Spleen (tissue), 11 donors: ENCODE results near the gene HCFC1R1. TPM values are rescaled to one million over a fixed set of nuclear protein-coding genes. Genes with fewer than 3 reads are reported as not detected.

Experiments
- DNase-seq: peaks from one replicate; pipeline ENCODE4 v3.0.0-alpha.2; 2020
- H3K27ac ChIP-seq, 8 donors: fragments of 200-600 bp; sonication (generic) in 7 of 8; 1 replicate in 4 of 8; 2 replicates in 4 of 8; pipeline versions ENCODE4 v1.5.0 to v1.8.0; 2016 to 2021; ENCODE audit warnings: inconsistent platforms in 4 of 8, mild to moderate bottlenecking in 4 of 8, moderate library complexity in 1 of 8
- H3K27me3 ChIP-seq, 7 donors: fragments of 200-600 bp; sonication (generic) in 6 of 7; replicated peaks in 1 of 7; 1 replicate in 4 of 7; 2 replicates in 3 of 7; pipeline versions ENCODE4 v1.5.0 to v1.8.0; 2016 to 2021; ENCODE audit warnings: inconsistent platforms in 3 of 7, mild to moderate bottlenecking in 1 of 7
- H3K36me3 ChIP-seq, 6 donors: fragments of 200-600 bp; sonication (generic) in 5 of 6; 1 replicate in 4 of 6; 2 replicates in 2 of 6; pipeline versions ENCODE4 v1.5.0 to v1.8.0; 2016 to 2021; ENCODE audit warnings: inconsistent platforms in 2 of 6
- H3K4me1 ChIP-seq, 6 donors: fragments of 200-600 bp; sonication (generic) in 5 of 6; 1 replicate in 3 of 6; 2 replicates in 3 of 6; pipeline versions ENCODE4 v1.5.0 to v1.8.0; 2016 to 2021; ENCODE audit warnings: inconsistent platforms in 3 of 6
- H3K4me3 ChIP-seq, 8 donors: fragments of 200-600 bp; sonication (generic) in 7 of 8; 1 replicate in 4 of 8; 2 replicates in 4 of 8; pipeline versions ENCODE4 v1.5.0 to v1.8.0; 2016 to 2021; ENCODE audit warnings: inconsistent platforms in 4 of 8, mild to moderate bottlenecking in 4 of 8, moderate library complexity in 2 of 8
- H3K9me3 ChIP-seq, 8 donors: fragments of 200-600 bp; sonication (generic) in 7 of 8; 1 replicate in 4 of 8; 2 replicates in 4 of 8; pipeline versions ENCODE4 v1.5.0 to v1.8.0; 2016 to 2021; ENCODE audit warnings: inconsistent platforms in 4 of 8
- POLR2A ChIP-seq, 3 donors: fragments of 450-650 bp; IDR thresholded peaks; one replicate each; pipeline ENCODE4 v1.5.1; 2017; ENCODE audit warnings: antibody characterized with exemption in 3 of 3, mild to moderate bottlenecking in 1 of 3
- POLR2AphosphoS5 ChIP-seq, 3 donors: sonication (generic); formaldehyde crosslinking; IDR thresholded peaks; one replicate each; pipeline ENCODE4 v1.5.1; 2017; ENCODE audit warnings: antibody characterized with exemption in 3 of 3
- WGBS, 5 donors: extraction: QIAGEN DNeasy Blood & Tissue Kit in 3 of 5; methylation state at CpG; one replicate each; pipeline versions ENCODE4 v1.1.5 to v1.1.7; 2013 to 2018; 5-methylcytosine and 5-hydroxymethylcytosine counted together
- intact Hi-C: fragments of 100-400 bp; cut with DNase I; formaldehyde crosslinking; loops from one replicate; pipeline ENCODE4 v1.15.0; 2023; ENCODE audit warnings: low total_unique reads
- polyA plus RNA-seq, 3 donors: library from polyadenylated mRNA; stranded (reverse); fragments of 200-250 nt; gene quantifications; one replicate each; pipeline ENCODE4 v1.2.1, GENCODE V29; 2013
- total RNA-seq, 7 donors: library from RNA; depleted of rRNA in 3 of 7; stranded (reverse); fragments of >200 nt in 3 of 7; fragmentation: NEBNext Ultra II Directional in 4 of 7; extraction: Animal tissue kit (Norgen Biotek cat#: 25700) in 4 of 7; gene quantifications; one replicate each; pipeline versions ENCODE4 v1.1.0 to v1.2.1, GENCODE V29; 2016 to 2021
- TF ChIP-seq, protein P1 (sequence below), 11 experiments: fragments of 200-600 bp in 7 of 11; fragments of 450-650 bp in 4 of 11; sonication (generic) in 4 of 11; IDR thresholded peaks in 8 of 11; conservative IDR thresholded peaks in 3 of 11; 1 replicate in 7 of 11; 2 replicates in 4 of 11; pipeline versions ENCODE4 v1.4.0 to v1.8.0; 2016 to 2021; ENCODE audit warnings: antibody characterized with exemption in 11 of 11, inconsistent platforms in 4 of 11, mild to moderate bottlenecking in 1 of 11
- donor health status: healthy with polysubstance abuse.
- donor health status: DM: no; HTN: no; CAD: no; lungs with moderate emphysema.
- donor health status: DM: no; HTN: no; CAD: no.
- donor health status: Bipolar disorder and iron deficiency.
- donor health status: healthy.
- donor health status: DM: no; HTN: no; CAD: no.
- donor health status: DM: yes; HTN: yes; CAD: no.

Gene HCFC1R1
- total and polyA plus RNA-seq, 10 donors, result 15.5 to 74.5 (median 27.2) TPM

DNA sequence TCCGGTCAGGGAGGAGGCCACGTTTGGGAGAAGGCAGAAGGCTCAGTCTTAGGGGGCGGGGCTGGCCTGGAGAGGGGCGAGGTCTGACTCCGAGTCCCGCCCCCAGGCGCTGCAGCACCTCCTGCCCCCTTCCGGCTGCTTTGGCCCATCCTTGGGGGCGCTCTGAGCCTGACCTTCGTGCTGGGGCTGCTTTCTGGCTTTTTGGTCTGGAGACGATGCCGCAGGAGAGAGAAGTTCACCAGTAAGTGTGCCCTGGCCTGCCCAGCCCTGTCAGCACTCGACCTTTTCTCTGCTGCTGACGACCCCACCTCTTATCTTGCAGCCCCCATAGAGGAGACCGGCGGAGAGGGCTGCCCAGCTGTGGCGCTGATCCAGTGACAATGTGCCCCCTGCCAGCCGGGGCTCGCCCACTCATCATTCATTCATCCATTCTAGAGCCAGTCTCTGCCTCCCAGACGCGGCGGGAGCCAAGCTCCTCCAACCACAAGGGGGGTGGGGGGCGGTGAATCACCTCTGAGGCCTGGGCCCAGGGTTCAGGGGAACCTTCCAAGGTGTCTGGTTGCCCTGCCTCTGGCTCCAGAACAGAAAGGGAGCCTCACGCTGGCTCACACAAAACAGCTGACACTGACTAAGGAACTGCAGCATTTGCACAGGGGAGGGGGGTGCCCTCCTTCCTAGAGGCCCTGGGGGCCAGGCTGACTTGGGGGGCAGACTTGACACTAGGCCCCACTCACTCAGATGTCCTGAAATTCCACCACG is 2.1 kb downstream of the HCFC1R1 start:
- WGBS, 5 donors, result 8 to 21% (median 18%) methylated on average over 13 to 25 of the region's 25 CpGs
- TF ChIP-seq POLR2A (IDR thresholded peaks at IDR 0.05), result no peak
- TF ChIP-seq POLR2AphosphoS5 (IDR thresholded peaks at IDR 0.05), result peak in 1 of 3 donors; percentile 52
- TF ChIP-seq, protein P1, sequence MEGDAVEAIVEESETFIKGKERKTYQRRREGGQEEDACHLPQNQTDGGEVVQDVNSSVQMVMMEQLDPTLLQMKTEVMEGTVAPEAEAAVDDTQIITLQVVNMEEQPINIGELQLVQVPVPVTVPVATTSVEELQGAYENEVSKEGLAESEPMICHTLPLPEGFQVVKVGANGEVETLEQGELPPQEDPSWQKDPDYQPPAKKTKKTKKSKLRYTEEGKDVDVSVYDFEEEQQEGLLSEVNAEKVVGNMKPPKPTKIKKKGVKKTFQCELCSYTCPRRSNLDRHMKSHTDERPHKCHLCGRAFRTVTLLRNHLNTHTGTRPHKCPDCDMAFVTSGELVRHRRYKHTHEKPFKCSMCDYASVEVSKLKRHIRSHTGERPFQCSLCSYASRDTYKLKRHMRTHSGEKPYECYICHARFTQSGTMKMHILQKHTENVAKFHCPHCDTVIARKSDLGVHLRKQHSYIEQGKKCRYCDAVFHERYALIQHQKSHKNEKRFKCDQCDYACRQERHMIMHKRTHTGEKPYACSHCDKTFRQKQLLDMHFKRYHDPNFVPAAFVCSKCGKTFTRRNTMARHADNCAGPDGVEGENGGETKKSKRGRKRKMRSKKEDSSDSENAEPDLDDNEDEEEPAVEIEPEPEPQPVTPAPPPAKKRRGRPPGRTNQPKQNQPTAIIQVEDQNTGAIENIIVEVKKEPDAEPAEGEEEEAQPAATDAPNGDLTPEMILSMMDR (IDR thresholded peaks at IDR 0.05 in 8 of 11, conservative IDR thresholded peaks at IDR 0.05 in 3 of 11), result peak in 7 of 11 experiments; percentile 19 to 66 (median 45)
- Histone ChIP-seq H3K27me3 (peaks cover 0 to 28% (median 17%) of the 10 kb centered on the region in 7 donors), H3K9me3 (no peaks in the 10 kb centered on the region), H3K4me3 (peak overlapping the region; percentile 47 to 86 (median 58)), H3K36me3 (peaks cover 0 to 14% (median 11%) of the 10 kb centered on the region in 6 donors), H3K27ac (peak overlapping the region; percentile 64 to 95 (median 94)), H3K4me1 (peaks cover 41 to 83% (median 70%) of the 10 kb centered on the region in 6 donors)
- no peak for DNase-seq
- intact Hi-C loops, result no loop called here

DNA sequence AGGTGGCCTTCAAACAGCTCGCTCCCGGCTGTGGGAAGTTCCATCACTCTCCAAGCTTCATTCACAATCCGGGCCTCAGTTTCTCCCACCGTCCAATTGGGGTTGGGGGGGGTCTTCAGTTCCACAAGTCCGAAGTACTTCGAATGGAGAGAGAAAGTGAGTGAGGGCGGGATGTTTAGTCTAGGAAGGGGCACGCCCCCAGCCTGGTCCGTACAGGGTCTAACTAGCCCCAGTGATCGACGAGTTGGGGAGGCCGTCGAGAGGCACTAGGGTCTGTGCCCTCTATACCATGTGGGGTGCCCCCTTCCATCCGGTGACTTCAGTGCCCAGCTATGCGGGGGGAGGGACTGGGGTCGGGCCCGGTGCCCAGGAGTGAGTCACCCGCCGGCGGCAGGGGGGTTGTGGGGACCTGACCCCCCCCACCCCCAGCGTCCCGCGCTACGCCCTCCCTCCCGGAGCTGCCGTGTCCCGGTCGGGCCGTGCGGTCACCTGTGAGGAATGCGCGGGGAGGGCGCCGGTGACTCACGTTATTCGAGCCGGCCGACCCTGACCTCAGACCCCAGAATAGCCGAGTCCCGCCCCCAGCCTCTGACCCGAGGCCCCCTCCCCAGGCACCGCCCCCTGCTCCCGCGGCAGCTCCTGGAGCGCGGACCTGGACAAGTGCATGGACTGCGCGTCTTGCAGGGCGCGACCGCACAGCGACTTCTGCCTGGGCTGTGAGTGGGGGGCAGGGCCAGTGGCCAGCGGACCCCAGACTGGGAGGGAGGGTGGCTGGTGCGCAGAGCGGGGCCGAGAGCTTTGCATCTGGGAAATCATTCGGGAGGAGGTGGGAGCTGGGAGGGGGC is 2.9 kb downstream of the HCFC1R1 start:
- intact Hi-C loops, result no loop called here
- Histone ChIP-seq H3K27ac (peak overlapping the region; percentile 64 to 95 (median 94)), H3K27me3 (peaks cover 0 to 36% (median 17%) of the 10 kb centered on the region in 7 donors), H3K9me3 (no peaks in the 10 kb centered on the region), H3K4me3 (peak overlapping the region; percentile 47 to 86 (median 58)), H3K4me1 (peaks cover 41 to 83% (median 70%) of the 10 kb centered on the region in 6 donors), H3K36me3 (peaks cover 0 to 6% (median 3%) of the 10 kb centered on the region in 6 donors)
- peak; percentile 94 for DNase-seq
- WGBS, 5 donors, result 1 to 4% (median 1%) methylated on average over 21 to 57 of the region's 57 CpGs
- TF ChIP-seq, protein P1 (IDR thresholded peaks at IDR 0.05 in 8 of 11, conservative IDR thresholded peaks at IDR 0.05 in 3 of 11), result peak in 2 of 11 experiments; percentile 1 to 8
- TF ChIP-seq POLR2A (IDR thresholded peaks at IDR 0.05) (no peak), POLR2AphosphoS5 (IDR thresholded peaks at IDR 0.05) (peak in 1 of 3 donors; percentile 60)

DNA sequence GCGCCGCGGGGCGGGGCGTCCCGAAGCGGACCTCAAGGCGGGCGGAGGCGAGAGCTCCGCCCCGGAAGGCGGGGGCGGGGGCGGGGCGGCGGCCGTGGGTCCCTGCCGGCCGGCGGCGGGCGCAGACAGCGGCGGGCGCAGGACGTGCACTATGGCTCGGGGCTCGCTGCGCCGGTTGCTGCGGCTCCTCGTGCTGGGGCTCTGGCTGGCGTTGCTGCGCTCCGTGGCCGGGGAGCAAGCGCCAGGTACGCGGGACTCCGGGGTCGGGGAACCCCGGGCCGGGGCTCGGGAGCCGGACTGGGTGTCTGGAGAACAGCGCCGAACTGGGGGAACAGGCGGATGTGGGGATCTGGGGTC is 3.5 kb downstream of the HCFC1R1 start, which contains the start of gene TNFRSF12A:
TSS of gene TNFRSF12A (plus strand) at position 122 of the 357 bp plus-strand sequence. CDS start at position 152, 30 bp downstream.
- WGBS, 5 donors, result 0 to 1% (median 0%) methylated on average over 10 to 49 of the region's 49 CpGs
- peaks cover 41 to 77% (median 69%) of the 10 kb centered on the region in 6 donors for H3K4me1 ChIP-seq

More for the DNA sequence above, 3.5 kb downstream of the HCFC1R1 start, which contains the start of gene TNFRSF12A:
- DNase-seq, result peak; percentile 94
- H3K4me3 ChIP-seq, result peak within 1 kb of the TSS; percentile 47 to 86 (median 58)
- peak; percentile 71 to 78 (median 76) for TF ChIP-seq POLR2AphosphoS5 (IDR thresholded peaks at IDR 0.05)
- TF ChIP-seq, protein P1 (IDR thresholded peaks at IDR 0.05 in 8 of 11, conservative IDR thresholded peaks at IDR 0.05 in 3 of 11), result peak in 4 of 11 experiments; percentile 6 to 39 (median 28)
- no peak for TF ChIP-seq POLR2A (IDR thresholded peaks at IDR 0.05)
- peak within 1 kb of the TSS; percentile 64 to 95 (median 94) for H3K27ac ChIP-seq
- peaks cover 0 to under 1% (median 0%) of the 10 kb centered on the region in 6 donors for H3K36me3 ChIP-seq
- intact Hi-C loops, result no loop called here
- peaks cover 0 to 40% (median 17%) of the 10 kb centered on the region in 7 donors for H3K27me3 ChIP-seq
- H3K9me3 ChIP-seq, result no peaks in the 10 kb centered on the region
